ENCODE measurements around the gene USP46.

DNA sequence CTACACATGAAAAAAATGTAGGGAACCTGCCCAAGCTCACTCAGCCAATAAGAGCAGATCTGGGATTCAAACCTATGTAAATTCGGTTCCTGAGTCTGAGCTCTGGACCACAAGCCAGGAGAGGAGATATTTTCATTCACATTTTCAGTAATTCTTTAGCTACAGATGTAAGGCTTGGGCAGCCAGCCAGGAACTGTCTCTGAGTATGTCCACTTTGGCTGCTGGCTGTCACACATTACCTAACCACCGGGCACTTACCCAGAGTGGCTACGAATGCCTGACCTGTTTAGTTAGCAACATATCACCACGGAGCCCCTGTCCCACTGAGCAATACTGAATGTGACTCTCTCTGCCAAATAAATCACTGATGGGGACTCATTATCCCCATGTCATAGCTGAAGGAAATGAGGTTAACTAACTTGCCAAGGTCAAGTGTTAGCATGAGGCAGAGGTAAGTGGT lies 15.3 kb downstream of the USP46 start:
- TF ChIP-seq, protein P1, sequence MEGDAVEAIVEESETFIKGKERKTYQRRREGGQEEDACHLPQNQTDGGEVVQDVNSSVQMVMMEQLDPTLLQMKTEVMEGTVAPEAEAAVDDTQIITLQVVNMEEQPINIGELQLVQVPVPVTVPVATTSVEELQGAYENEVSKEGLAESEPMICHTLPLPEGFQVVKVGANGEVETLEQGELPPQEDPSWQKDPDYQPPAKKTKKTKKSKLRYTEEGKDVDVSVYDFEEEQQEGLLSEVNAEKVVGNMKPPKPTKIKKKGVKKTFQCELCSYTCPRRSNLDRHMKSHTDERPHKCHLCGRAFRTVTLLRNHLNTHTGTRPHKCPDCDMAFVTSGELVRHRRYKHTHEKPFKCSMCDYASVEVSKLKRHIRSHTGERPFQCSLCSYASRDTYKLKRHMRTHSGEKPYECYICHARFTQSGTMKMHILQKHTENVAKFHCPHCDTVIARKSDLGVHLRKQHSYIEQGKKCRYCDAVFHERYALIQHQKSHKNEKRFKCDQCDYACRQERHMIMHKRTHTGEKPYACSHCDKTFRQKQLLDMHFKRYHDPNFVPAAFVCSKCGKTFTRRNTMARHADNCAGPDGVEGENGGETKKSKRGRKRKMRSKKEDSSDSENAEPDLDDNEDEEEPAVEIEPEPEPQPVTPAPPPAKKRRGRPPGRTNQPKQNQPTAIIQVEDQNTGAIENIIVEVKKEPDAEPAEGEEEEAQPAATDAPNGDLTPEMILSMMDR (IDR thresholded peaks at IDR 0.05): no peak
- no peak for TF ChIP-seq EP300 (IDR thresholded peaks at IDR 0.05)
- no peak for TF ChIP-seq POLR2AphosphoS5 (IDR thresholded peaks at IDR 0.05)
- no peak for TF ChIP-seq POLR2A (IDR thresholded peaks at IDR 0.05)
